T-helper 1 cell (primary cell): ENCODE measurements around the gene BTBD3.

Source experiments
- DNase-seq, 5 donors: peaks; one replicate each; pipeline ENCODE4 v3.0.0-alpha.2; 2012 to 2020

The BTBD3 gene

GRCh38 chr20:11972478-11972877 lies 54.8 kb downstream of the BTBD3 start:
- no peak for DNase-seq
